GM23338 (cell line): ENCODE data around the gene RPL27. TPM values are rescaled to one million over a fixed set of nuclear protein-coding genes. Genes with fewer than 3 reads are reported as not detected.

ENCODE experiments used
- ATAC-seq: fragments of 200-7000 bp; cut with Tn5 transposase; 3 replicates; pipeline ENCODE4 v1.9.1; 2020
- DNase-seq: peaks from one replicate; pipeline ENCODE4 v3.0.0-alpha.2; 2015; ENCODE audit warnings: low spot score
- H2AFZ ChIP-seq: fragments of 200-600 bp; sonication (generic); 2 replicates; pipeline ENCODE4 v1.8.0; 2016; ENCODE audit warnings: antibody characterized with exemption, mild to moderate bottlenecking, moderate library complexity
- H3F3A ChIP-seq: fragments of 200-600 bp; sonication (generic); replicated peaks from 2 replicates; pipeline ENCODE4 v1.8.0; 2017; ENCODE audit warnings: antibody characterized with exemption, mixed run types, low read depth
- H3K27ac ChIP-seq: fragments of 200-600 bp; sonication (generic); 2 replicates; pipeline ENCODE4 v1.6.1; 2016; ENCODE audit warnings: low read depth
- H3K27me3 ChIP-seq: fragments of 200-600 bp; sonication (generic); 2 replicates; pipeline ENCODE4 v1.8.0; 2016; ENCODE audit warnings: mild to moderate bottlenecking, mixed run types, moderate library complexity; ENCODE audit not compliant: insufficient read depth
- H3K36me3 ChIP-seq: fragments of 200-600 bp; sonication (generic); 2 replicates; pipeline ENCODE4 v1.8.0; 2016; ENCODE audit warnings: mild to moderate bottlenecking; ENCODE audit not compliant: insufficient read depth
- H3K4me1 ChIP-seq: fragments of 200-600 bp; sonication (generic); 2 replicates; pipeline ENCODE4 v1.8.0; 2016; ENCODE audit warnings: mild to moderate bottlenecking, moderate library complexity; ENCODE audit not compliant: insufficient read depth
- H3K4me2 ChIP-seq: fragments of 200-600 bp; sonication (generic); 2 replicates; pipeline ENCODE4 v1.7.1; 2017; ENCODE audit warnings: mixed run types
- H3K4me3 ChIP-seq: fragments of 200-600 bp; sonication (generic); 2 replicates; pipeline ENCODE4 v1.6.1; 2016; ENCODE audit warnings: mixed run types
- H3K79me2 ChIP-seq: fragments of 200-600 bp; sonication (generic); replicated peaks from 2 replicates; pipeline ENCODE4 v1.8.0; 2017; ENCODE audit warnings: mild to moderate bottlenecking; ENCODE audit not compliant: insufficient read depth
- H3K9me2 ChIP-seq: fragments of 200-600 bp; sonication (generic); 2 replicates; pipeline ENCODE4 v1.8.0; 2017; ENCODE audit not compliant: insufficient read depth
- H4K20me1 ChIP-seq: fragments of 200-600 bp; sonication (generic); replicated peaks from 2 replicates; pipeline ENCODE4 v1.8.0; 2017; ENCODE audit warnings: mild to moderate bottlenecking; ENCODE audit not compliant: insufficient read depth
- H3K27ac Mint-ChIP-seq: 2 replicates; pipeline ENCODE4 v1.8.0; 2020; ENCODE audit warnings: inconsistent platforms, mild to moderate bottlenecking, moderate library complexity, mixed read lengths
- H3K27me3 Mint-ChIP-seq: 3 replicates; pipeline ENCODE4 v1.8.0; 2022; ENCODE audit warnings: low read depth, mild to moderate bottlenecking, moderate library complexity, mixed read lengths, inconsistent platforms; ENCODE audit not compliant: insufficient read depth, poor library complexity
- H3K36me3 Mint-ChIP-seq: 3 replicates; pipeline ENCODE4 v1.8.0; 2021; ENCODE audit warnings: low read depth, mild to moderate bottlenecking, inconsistent platforms, moderate library complexity, mixed read lengths
- H3K4me1 Mint-ChIP-seq: 3 replicates; pipeline ENCODE4 v1.8.0; 2020; ENCODE audit warnings: mild to moderate bottlenecking, inconsistent platforms, mixed read lengths
- H3K4me3 Mint-ChIP-seq: 3 replicates; pipeline ENCODE4 v1.8.0; 2021; ENCODE audit warnings: moderate library complexity, mild to moderate bottlenecking, inconsistent platforms, mixed read lengths
- H3K9me3 Mint-ChIP-seq: 3 replicates; pipeline ENCODE4 v1.8.0; 2020; ENCODE audit warnings: moderate library complexity, mild to moderate bottlenecking, inconsistent platforms, mixed read lengths
- CREB1 ChIP-seq: fragments of 250-450 bp; sonication (Bioruptor Pico); IDR thresholded peaks from 2 replicates; pipeline ENCODE4 v1.5.0; 2020; ENCODE audit warnings: low read depth, mild to moderate bottlenecking, moderate library complexity
- ETS1 ChIP-seq: IDR thresholded peaks from 2 replicates; pipeline ENCODE4 v1.6.1; 2016; ENCODE audit warnings: antibody characterized with exemption
- EZH2 ChIP-seq: fragments of 200-600 bp; sonication (generic); IDR thresholded peaks from one replicate; pipeline ENCODE4 v1.8.0; 2017; ENCODE audit warnings: antibody characterized with exemption, mild to moderate bottlenecking, low read depth; ENCODE audit not compliant: unreplicated experiment
- EZH2phosphoT487 ChIP-seq: fragments of 200-600 bp; sonication (generic); IDR thresholded peaks from one replicate; pipeline ENCODE4 v1.8.1; 2018; ENCODE audit warnings: antibody characterized with exemption; ENCODE audit not compliant: unreplicated experiment
- JUNB ChIP-seq: IDR thresholded peaks from one replicate; pipeline ENCODE4 v1.6.1; 2016; ENCODE audit warnings: antibody characterized with exemption; ENCODE audit not compliant: unreplicated experiment
- NANOG ChIP-seq: IDR thresholded peaks from 2 replicates; pipeline ENCODE4 v1.6.1; 2016; ENCODE audit warnings: antibody characterized with exemption, borderline replicate concordance
- POLR2AphosphoS5 ChIP-seq: IDR thresholded peaks from 2 replicates; pipeline ENCODE4 v1.6.1; 2016; ENCODE audit warnings: antibody characterized with exemption, low read depth
- STAT1 ChIP-seq: IDR thresholded peaks from one replicate; pipeline ENCODE4 v1.6.1; 2016; ENCODE audit warnings: antibody characterized with exemption; ENCODE audit not compliant: unreplicated experiment
- ZNF114 ChIP-seq: fragments of 250-450 bp; sonication (Bioruptor Pico); IDR thresholded peaks from 2 replicates; pipeline ENCODE4 v1.5.0; 2020; ENCODE audit warnings: mild to moderate bottlenecking, moderate library complexity
- ZNF331 ChIP-seq: fragments of 250-450 bp; sonication (Bioruptor Pico); IDR thresholded peaks from 2 replicates; pipeline ENCODE4 v1.5.0; 2020; ENCODE audit warnings: low read depth, mild to moderate bottlenecking, moderate library complexity
- ZNF462 ChIP-seq: fragments of 250-450 bp; sonication (Bioruptor Pico); IDR thresholded peaks from 2 replicates; pipeline ENCODE4 v1.5.0; 2020; ENCODE audit warnings: mild to moderate bottlenecking, moderate library complexity
- polyA plus RNA-seq: library from polyadenylated mRNA; unstranded; fragments of >200 nt; fragmentation: Nextera tagmentation; extraction: Ambion mirVana; gene quantifications from 2 replicates; pipeline ENCODE4 v1.2.1, GENCODE V29; 2016
- total RNA-seq: library from RNA; depleted of rRNA; stranded (reverse); fragments of >200 nt; shearing (Covaris generic); gene quantifications from 2 replicates; pipeline ENCODE4 v1.2.3, GENCODE V29; 2014
- TF ChIP-seq, protein P1 (sequence below), 2 experiments: fragments of 200-600 bp in 1 of 2; sonication (generic) in 1 of 2; conservative IDR thresholded peaks; 2 replicates each; pipeline versions ENCODE4 v1.5.1 to v1.6.1; 2016 to 2017; ENCODE audit warnings: antibody characterized with exemption in 2 of 2, low read depth in 2 of 2, mild to moderate bottlenecking in 2 of 2, moderate library complexity in 1 of 2
- TF ChIP-seq, protein P2 (sequence below): IDR thresholded peaks from one replicate; pipeline ENCODE4 v1.6.1; 2018; ENCODE audit warnings: antibody characterized with exemption; ENCODE audit not compliant: unreplicated experiment

Gene RPL27
- total and polyA plus RNA-seq, 2 experiments from 2014 or later: 1,784 to 2,722 TPM

GRCh38 chr17:43040655-43041054, 42.4 kb downstream of the RPL27 start:
- Histone ChIP-seq H3F3A (peaks cover 16% of the 10 kb centered on the region), H2AFZ (no peak overlapping the region), H3K4me3 (no peak overlapping the region), H3K36me3 (no peaks in the 10 kb centered on the region; the same call in 1 of the 2 replicates), H3K4me1 (peaks cover 53% of the 10 kb centered on the region), H3K27ac (peak overlapping the region; percentile 92), H3K27me3 (no peaks in the 10 kb centered on the region), H3K79me2 (no peaks in the 10 kb centered on the region), H4K20me1 (no peaks in the 10 kb centered on the region), H3K9me2 (no peaks in the 10 kb centered on the region), H3K4me2 (peak overlapping the region; percentile 45)
- ATAC-seq: no peak
- Mint-ChIP-seq H3K4me1 (peaks cover 62% of the 10 kb centered on the region), H3K27me3 (peaks cover 12% of the 10 kb centered on the region), H3K4me3 (no peak overlapping the region; the same call in 2 of the 3 replicates), H3K9me3 (no peaks in the 10 kb centered on the region), H3K36me3 (peaks cover 10% of the 10 kb centered on the region; the same call in 1 of the 3 replicates), H3K27ac (peak overlapping the region; percentile 76)
- no peak for DNase-seq
- TF ChIP-seq ZNF331: no peak
- TF ChIP-seq STAT1: no peak
- TF ChIP-seq EZH2phosphoT487: no peak
- TF ChIP-seq POLR2AphosphoS5: no peak
- TF ChIP-seq, protein P1, sequence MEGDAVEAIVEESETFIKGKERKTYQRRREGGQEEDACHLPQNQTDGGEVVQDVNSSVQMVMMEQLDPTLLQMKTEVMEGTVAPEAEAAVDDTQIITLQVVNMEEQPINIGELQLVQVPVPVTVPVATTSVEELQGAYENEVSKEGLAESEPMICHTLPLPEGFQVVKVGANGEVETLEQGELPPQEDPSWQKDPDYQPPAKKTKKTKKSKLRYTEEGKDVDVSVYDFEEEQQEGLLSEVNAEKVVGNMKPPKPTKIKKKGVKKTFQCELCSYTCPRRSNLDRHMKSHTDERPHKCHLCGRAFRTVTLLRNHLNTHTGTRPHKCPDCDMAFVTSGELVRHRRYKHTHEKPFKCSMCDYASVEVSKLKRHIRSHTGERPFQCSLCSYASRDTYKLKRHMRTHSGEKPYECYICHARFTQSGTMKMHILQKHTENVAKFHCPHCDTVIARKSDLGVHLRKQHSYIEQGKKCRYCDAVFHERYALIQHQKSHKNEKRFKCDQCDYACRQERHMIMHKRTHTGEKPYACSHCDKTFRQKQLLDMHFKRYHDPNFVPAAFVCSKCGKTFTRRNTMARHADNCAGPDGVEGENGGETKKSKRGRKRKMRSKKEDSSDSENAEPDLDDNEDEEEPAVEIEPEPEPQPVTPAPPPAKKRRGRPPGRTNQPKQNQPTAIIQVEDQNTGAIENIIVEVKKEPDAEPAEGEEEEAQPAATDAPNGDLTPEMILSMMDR (conservative IDR thresholded peaks at IDR 0.05; ENCODE audit: low read depth in 2 of 2): no peak
- no peak for TF ChIP-seq CREB1 (CRISPR knock-in tag)
- no peak for TF ChIP-seq ETS1
- no peak for TF ChIP-seq ZNF114 (CRISPR knock-in tag)
- TF ChIP-seq, protein P2, sequence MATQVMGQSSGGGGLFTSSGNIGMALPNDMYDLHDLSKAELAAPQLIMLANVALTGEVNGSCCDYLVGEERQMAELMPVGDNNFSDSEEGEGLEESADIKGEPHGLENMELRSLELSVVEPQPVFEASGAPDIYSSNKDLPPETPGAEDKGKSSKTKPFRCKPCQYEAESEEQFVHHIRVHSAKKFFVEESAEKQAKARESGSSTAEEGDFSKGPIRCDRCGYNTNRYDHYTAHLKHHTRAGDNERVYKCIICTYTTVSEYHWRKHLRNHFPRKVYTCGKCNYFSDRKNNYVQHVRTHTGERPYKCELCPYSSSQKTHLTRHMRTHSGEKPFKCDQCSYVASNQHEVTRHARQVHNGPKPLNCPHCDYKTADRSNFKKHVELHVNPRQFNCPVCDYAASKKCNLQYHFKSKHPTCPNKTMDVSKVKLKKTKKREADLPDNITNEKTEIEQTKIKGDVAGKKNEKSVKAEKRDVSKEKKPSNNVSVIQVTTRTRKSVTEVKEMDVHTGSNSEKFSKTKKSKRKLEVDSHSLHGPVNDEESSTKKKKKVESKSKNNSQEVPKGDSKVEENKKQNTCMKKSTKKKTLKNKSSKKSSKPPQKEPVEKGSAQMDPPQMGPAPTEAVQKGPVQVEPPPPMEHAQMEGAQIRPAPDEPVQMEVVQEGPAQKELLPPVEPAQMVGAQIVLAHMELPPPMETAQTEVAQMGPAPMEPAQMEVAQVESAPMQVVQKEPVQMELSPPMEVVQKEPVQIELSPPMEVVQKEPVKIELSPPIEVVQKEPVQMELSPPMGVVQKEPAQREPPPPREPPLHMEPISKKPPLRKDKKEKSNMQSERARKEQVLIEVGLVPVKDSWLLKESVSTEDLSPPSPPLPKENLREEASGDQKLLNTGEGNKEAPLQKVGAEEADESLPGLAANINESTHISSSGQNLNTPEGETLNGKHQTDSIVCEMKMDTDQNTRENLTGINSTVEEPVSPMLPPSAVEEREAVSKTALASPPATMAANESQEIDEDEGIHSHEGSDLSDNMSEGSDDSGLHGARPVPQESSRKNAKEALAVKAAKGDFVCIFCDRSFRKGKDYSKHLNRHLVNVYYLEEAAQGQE: no peak
- TF ChIP-seq NANOG: no peak
- no peak for TF ChIP-seq JUNB
- TF ChIP-seq ZNF462 (CRISPR knock-in tag): no peak
- no peak for TF ChIP-seq EZH2
